NT2/D1 (cell line): ENCODE measurements around the gene CAV1.

ENCODE experiments used
- SUZ12 ChIP-seq: IDR thresholded peaks from 2 replicates; pipeline ENCODE4 v1.6.1; 2011; ENCODE audit not compliant: insufficient read length, insufficient read depth; ENCODE audit errors: extremely low read depth
- YY1 ChIP-seq: IDR thresholded peaks from 2 replicates; pipeline ENCODE4 v1.6.1; 2011; ENCODE audit not compliant: insufficient read length, insufficient read depth
- ZNF274 ChIP-seq: IDR thresholded peaks from 2 replicates; pipeline ENCODE4 v1.6.1; 2011; ENCODE audit warnings: mild to moderate bottlenecking, low read depth, low read length

- TF ChIP-seq YY1 (no peak), SUZ12 (no peak), ZNF274 (no peak)
Observed at GRCh38 chr7:116591202-116592040, 66.6 kb downstream of the CAV1 start.
